ENCODE results near the gene SCN3B. TPM values are rescaled to one million over a fixed set of nuclear protein-coding genes. Genes with fewer than 3 reads are reported as not detected.
A peak's percentile ranks its signal among the peaks of the same experiment; 100 is the strongest.
"Not testable (repeated sequence)": the region's sequence is repeated elsewhere in the genome, so short reads cannot be mapped to it uniquely, and the experiment has no call there.

Gene SCN3B
- total RNA-seq, 1 donor from 2014 or later = 1.2 TPM

DNA sequence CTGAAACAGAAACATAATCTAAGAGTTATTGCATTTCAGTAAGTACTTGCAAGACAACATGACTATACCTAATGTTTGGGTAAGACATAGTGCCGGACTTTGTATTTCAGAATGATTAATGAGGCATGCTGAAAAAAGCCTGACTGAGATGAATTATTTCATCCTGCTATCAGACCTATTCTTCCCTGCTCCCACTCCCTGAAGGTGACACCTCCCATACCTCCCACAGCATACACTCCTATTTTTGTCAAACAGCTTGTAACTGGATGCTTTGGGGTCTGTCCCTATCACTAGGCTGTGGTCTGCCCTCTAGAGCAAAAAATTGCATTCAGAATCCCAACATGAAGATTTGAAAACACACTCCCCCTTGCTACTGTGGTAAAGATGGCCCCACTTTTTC, 10.9 kb upstream of the SCN3B start:
- DNase-seq (ENCODE audit: missing footprints) = no peak
- intact Hi-C loops (cut with DNase I) = no loop called here

DNA sequence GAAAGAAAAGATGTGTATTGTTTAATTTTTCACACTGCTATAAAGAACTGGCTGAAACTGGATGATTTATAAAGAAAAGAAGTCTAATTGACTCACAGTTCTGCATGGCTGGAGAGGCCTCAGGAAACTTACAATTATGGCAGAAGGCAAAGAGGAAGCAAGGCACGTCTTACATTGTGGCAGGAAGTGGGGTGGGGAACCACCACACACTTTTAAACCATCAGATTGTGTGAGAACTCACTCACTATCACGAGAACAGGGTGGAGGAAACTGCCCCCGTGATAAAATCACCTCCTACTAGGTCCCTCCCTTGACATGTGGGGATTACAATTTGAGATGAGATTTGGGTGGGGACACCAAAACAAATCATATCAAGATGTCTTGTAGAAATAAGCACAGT, 5.5 kb upstream of the SCN3B start:
- not testable (repeated sequence) for DNase-seq (ENCODE audit: missing footprints)

More for the DNA sequence above, 10.9 kb upstream of the SCN3B start:
- no peak for ATAC-seq

DNA sequence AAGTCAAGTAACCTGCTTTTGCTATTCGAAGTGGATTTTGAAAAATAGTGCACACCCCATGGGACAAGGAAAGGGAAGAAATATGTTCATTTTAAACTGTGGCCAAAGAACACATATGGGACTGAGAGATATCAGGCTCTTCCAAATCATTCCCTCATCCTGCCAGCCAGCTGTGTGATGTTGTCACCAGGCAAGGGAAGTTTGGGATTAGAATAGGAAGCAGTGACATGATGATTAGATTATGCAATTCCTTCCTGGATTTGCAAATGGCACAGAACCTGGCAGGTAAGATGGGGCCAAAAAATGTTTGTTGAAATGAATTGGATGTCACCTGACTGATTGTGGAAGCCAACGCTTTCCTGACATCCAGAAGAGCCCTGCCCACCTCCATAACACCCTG, 4.9 kb upstream of the SCN3B start:
- no peak for DNase-seq (ENCODE audit: missing footprints)
- intact Hi-C loops (cut with DNase I) = no loop called here
- no peak for ATAC-seq

More for the DNA sequence above, 5.5 kb upstream of the SCN3B start:
- ATAC-seq; intact Hi-C loops (cut with DNase I): not testable (repeated sequence)

GRCh38 chr11:123653827-123654565, 428 bp downstream of the SCN3B start:
- intact Hi-C loops (cut with DNase I) = no loop called here
- DNase-seq (ENCODE audit: missing footprints) (peak; percentile 75), ATAC-seq (peak; percentile 82)

DNA sequence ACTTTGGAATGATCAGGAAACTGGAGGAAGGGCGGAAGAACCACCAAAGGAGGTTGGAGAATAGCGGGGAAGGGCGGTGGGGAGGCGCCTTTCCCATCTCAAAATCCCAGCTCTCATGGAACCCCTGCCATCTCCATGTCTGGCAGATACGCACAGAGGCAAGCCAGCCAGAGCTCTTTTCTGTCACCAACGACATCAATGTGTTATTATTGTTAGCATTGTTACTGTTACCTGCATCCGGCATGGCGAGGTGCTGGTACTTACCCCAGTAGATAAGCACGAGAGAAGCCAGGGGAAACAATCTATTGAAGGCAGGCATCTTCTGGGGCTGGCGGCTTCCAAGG, 969 bp downstream of the SCN3B start:
- intact Hi-C loops (cut with DNase I) = no loop called here
- DNase-seq (ENCODE audit: missing footprints) = no peak
- peak; percentile 4 for ATAC-seq

GRCh38 chr11:123652599-123652998, 1.8 kb downstream of the SCN3B start:
- intact Hi-C loops (cut with DNase I) = no loop called here
- DNase-seq (ENCODE audit: missing footprints) (no peak), ATAC-seq (no peak)

GRCh38 chr11:123650901-123651300, 3.5 kb downstream of the SCN3B start:
- DNase-seq (ENCODE audit: missing footprints) = no peak
- intact Hi-C loops (cut with DNase I) = no loop called here
- no peak for ATAC-seq

- DNase-seq (ENCODE audit: missing footprints) (no peak), ATAC-seq (no peak)
- intact Hi-C loops (cut with DNase I) = no loop called here
Observed at GRCh38 chr11:123645286-123645975, 9.0 kb downstream of the SCN3B start.

- DNase-seq (ENCODE audit: missing footprints) (no peak), ATAC-seq (no peak)
- intact Hi-C loops (cut with DNase I) = no loop called here
Observed at GRCh38 chr11:123642435-123642834, 12.0 kb downstream of the SCN3B start.

GRCh38 chr11:123641495-123641840, 13.0 kb downstream of the SCN3B start:
- intact Hi-C loops (cut with DNase I) = loop anchor here (1.0 kb wide), 1 partner anchor 66 kb away; no protein-coding TSS in a partner anchor
- DNase-seq (ENCODE audit: missing footprints) (no peak), ATAC-seq (no peak)

DNA sequence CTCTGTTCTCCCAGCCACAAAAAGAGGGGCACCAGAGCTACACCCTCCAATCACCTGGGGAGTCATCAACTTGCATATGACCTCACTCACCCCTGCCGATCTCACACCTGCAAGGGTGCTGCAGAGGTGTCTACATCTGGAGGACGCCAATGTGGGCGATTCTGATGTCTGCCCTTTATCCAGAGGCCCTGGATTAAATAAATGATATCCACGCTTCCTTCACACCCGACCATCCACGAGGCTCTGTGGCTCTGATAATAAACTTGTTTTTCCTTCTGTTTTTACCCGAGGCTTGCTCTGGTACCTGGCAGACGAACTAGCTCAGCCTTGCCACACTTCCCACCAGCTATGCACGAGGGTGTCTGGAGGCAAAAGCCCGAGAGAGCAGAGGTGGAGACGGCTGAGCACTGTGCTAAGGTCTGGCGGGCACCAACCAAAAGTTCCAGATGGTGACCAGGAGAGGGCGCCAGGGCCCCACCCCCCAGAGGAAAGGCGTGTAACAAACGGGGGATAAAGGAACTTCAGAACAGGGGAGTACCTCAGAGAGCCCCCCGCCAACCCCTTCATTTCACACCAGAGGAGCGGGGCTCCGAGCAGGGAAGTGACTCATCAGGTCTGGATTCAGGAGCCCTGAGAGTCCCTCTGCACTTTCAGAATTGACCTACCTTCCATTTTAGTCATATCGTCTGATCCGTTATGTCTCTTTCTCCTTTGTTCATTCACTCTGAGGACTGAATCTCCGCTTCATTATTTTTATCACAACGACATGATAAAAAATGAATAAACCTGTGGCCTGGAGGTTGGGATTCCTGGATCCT, 13.5 kb downstream of the SCN3B start:
- ATAC-seq (no peak), DNase-seq (ENCODE audit: missing footprints) (peak; percentile 71)
- intact Hi-C loops (cut with DNase I) = loop anchor here (1.0 kb wide), 1 partner anchor 66 kb away; no protein-coding TSS in a partner anchor

DNA sequence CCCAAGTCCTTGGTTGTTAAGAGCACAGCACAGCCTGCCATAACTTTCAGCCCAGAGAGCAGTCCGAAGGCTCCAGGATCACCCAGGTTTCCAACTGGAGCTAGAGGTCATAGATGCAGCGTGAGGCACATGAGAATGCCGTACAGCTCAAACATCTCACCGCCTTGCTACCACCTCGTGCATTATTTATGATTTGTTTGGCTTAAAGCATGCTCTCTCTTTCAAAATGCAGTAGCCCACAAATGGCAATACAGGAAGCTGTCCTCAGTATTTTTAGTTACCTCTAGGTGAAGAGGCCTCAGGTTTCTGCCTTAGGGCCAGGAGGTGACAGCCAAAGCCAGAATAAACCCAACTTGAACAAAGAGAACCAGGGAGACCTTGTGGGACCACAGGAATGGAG, 14.4 kb downstream of the SCN3B start:
- DNase-seq (ENCODE audit: missing footprints) = no peak
- intact Hi-C loops (cut with DNase I) = no loop called here
- no peak for ATAC-seq

DNA sequence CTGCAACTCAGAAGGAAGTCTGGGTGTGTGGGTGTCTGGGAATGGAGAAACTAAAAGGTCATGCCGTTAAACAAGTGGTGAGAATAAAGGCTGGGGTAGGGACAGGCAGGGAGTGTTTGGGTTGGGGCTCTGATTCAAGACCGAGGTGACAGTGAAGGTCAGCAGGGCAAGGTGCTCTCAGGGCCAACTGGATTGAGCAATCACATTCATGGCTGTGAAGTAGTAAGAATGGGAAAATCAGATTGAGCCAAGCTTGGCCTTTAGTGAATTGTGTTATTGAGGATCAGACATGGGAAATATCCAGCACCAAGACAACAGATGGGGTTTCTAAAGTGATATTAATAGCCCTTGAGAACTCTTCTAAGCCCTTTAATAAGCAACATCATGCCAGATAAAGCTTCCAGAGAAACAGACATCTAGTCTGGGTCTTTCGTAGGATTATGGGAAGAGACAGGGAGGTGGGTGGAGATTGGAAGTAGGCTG, 24.3 kb downstream of the SCN3B start:
- ATAC-seq (peak; percentile 49), DNase-seq (ENCODE audit: missing footprints) (no peak)
- intact Hi-C loops (cut with DNase I) = no loop called here

DNA sequence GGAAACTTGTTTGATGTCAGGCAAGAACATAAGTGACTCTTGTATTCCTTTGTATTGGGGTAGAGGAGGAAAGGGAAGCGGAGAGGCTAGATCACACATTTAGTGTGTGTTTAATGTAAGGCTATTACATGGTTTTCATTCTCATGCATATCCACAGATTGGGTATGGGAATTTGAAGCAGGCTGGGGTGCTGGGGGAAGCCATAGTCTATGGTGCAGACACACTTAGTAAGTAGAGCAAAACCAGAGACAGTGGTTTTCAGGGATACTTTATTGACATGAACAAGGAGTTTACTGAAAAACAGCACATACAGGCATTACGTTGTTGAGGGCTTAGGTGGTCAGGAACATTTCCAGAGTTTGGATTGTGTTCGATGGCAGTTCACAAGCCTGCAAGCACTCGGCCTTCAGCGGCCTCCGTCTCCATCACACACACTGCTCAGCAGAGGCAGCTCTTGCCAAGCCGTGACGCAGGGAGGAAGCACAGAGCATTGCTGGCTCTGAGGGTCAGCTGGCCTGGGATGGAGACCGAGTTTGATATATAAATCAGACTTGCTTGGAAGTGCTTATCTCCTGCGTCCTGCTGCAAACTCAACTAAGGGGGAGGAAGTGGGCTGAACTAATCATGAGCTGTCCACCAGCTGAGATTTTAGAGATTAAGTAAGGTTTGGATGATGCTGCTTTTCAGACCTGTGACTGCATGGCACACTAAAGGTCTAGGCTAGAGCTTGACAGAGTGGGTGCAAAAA, 25.3 kb downstream of the SCN3B start:
- DNase-seq (ENCODE audit: missing footprints) (peak; percentile 85), ATAC-seq (peak; percentile 78)
- intact Hi-C loops (cut with DNase I) = no loop called here

- intact Hi-C loops (cut with DNase I) = no loop called here
- ATAC-seq = no peak
- DNase-seq (ENCODE audit: missing footprints) = no peak
Observed at GRCh38 chr11:123624974-123625373, 29.4 kb downstream of the SCN3B start.

- DNase-seq (ENCODE audit: missing footprints) (no peak), ATAC-seq (no peak)
- intact Hi-C loops (cut with DNase I) = no loop called here
Observed at GRCh38 chr11:123622576-123622975, 31.8 kb downstream of the SCN3B start.

- ATAC-seq (peak; percentile 97), DNase-seq (ENCODE audit: missing footprints) (peak; percentile 89)
- intact Hi-C loops (cut with DNase I) = no loop called here
Observed at GRCh38 chr11:123616505-123617198, 37.8 kb downstream of the SCN3B start.

DNA sequence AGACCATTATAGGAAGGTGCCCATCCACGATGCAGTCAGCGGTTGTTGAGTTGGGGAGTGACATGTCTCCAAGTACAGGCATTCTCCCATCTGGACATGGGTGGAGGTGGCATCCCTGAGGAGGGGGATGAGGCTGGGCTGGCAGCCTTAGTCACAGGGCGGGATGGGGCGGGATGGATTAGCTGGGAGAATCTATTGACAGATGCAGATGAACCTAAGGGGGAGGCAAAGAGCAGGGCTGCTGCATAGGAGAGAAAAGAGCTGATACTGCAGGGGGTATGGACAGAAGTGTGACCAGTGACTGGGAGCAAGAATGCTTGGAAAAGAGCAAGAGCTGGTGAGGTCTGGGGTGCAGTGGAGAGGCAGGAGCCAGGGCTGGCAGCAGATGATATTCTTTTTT, 42.7 kb downstream of the SCN3B start:
- ATAC-seq (no peak), DNase-seq (ENCODE audit: missing footprints) (no peak)
- intact Hi-C loops (cut with DNase I) = no loop called here
